Right atrium auricular region (tissue), 2 donors: ENCODE data around the gene ADIPOQ. TPM values are rescaled to one million over a fixed set of nuclear protein-coding genes. Genes with fewer than 3 reads are reported as not detected.
"Not testable (repeated sequence)": the region's sequence is repeated elsewhere in the genome, so short reads cannot be mapped to it uniquely, and the experiment has no call there.

Source experiments
- DNase-seq: peaks from one replicate; pipeline ENCODE4 v3.0.0-alpha.2; 2019; ENCODE audit warnings: low spot score
- H3K27ac ChIP-seq, 2 donors: fragments of 200-600 bp; sonication (generic); 1 replicate in 1 of 2; 2 replicates in 1 of 2; pipeline ENCODE4 v1.5.1; 2016 to 2019
- H3K27me3 ChIP-seq, 2 donors: fragments of 200-600 bp; sonication (generic); one replicate each; pipeline versions ENCODE4 v1.5.1 to v1.6.0; 2017 to 2019
- H3K36me3 ChIP-seq: fragments of 200-600 bp; sonication (generic); one replicate; pipeline ENCODE4 v1.5.1; 2016
- H3K4me1 ChIP-seq, 2 donors: fragments of 200-600 bp; sonication (generic); one replicate each; pipeline versions ENCODE4 v1.5.1 to v1.6.0; 2017 to 2019
- H3K4me3 ChIP-seq, 2 donors: fragments of 200-600 bp; sonication (generic); 1 replicate in 1 of 2; 2 replicates in 1 of 2; pipeline ENCODE4 v1.5.1; 2017 to 2019; ENCODE audit warnings: mild to moderate bottlenecking in 1 of 2, moderate library complexity in 1 of 2
- H3K9me3 ChIP-seq, 2 donors: fragments of 200-600 bp; sonication (generic); one replicate each; pipeline ENCODE4 v1.5.1; 2019
- total RNA-seq, 2 donors: library from RNA; depleted of rRNA; stranded (reverse); fragments of >200 nt; gene quantifications; one replicate each; pipeline ENCODE4 v1.1.0, GENCODE V29; 2016
- TF ChIP-seq, protein P1 (sequence below), 2 donors: fragments of 200-600 bp; sonication (generic); IDR thresholded peaks; one replicate each; pipeline ENCODE4 v1.5.1; 2019; ENCODE audit warnings: antibody characterized with exemption in 2 of 2

The ADIPOQ gene
- total RNA-seq, 2 donors from 2014 or later, result 2.4 to 19.1 TPM

DNA sequence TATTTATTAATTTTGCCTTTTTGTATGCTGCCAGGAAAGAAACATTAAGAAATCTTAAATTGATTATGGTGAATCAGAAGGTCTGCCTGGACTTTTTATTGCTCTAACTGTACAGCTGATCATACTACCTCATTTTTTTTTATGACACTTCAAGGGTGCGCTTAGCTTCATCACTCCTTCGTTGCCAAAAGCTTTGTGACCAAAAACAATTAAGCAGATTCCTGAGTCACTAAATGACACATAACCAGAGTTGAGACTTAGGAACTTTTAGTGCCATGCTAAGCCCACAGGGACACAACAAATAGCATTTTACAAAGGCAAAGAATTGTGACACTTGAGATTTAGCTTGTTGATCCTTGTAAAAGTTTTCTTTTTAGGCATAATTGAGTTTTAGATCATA, 4.9 kb downstream of the ADIPOQ start:
- Histone ChIP-seq H3K36me3 (no peaks in the 10 kb centered on the region), H3K4me1 (no peaks in the 10 kb centered on the region), H3K4me3 (no peak overlapping the region), H3K9me3 (no peaks in the 10 kb centered on the region), H3K27ac (no peak overlapping the region), H3K27me3 (no peaks in the 10 kb centered on the region)
- TF ChIP-seq, protein P1, sequence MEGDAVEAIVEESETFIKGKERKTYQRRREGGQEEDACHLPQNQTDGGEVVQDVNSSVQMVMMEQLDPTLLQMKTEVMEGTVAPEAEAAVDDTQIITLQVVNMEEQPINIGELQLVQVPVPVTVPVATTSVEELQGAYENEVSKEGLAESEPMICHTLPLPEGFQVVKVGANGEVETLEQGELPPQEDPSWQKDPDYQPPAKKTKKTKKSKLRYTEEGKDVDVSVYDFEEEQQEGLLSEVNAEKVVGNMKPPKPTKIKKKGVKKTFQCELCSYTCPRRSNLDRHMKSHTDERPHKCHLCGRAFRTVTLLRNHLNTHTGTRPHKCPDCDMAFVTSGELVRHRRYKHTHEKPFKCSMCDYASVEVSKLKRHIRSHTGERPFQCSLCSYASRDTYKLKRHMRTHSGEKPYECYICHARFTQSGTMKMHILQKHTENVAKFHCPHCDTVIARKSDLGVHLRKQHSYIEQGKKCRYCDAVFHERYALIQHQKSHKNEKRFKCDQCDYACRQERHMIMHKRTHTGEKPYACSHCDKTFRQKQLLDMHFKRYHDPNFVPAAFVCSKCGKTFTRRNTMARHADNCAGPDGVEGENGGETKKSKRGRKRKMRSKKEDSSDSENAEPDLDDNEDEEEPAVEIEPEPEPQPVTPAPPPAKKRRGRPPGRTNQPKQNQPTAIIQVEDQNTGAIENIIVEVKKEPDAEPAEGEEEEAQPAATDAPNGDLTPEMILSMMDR (IDR thresholded peaks at IDR 0.05), result no peak
- no peak for DNase-seq

DNA sequence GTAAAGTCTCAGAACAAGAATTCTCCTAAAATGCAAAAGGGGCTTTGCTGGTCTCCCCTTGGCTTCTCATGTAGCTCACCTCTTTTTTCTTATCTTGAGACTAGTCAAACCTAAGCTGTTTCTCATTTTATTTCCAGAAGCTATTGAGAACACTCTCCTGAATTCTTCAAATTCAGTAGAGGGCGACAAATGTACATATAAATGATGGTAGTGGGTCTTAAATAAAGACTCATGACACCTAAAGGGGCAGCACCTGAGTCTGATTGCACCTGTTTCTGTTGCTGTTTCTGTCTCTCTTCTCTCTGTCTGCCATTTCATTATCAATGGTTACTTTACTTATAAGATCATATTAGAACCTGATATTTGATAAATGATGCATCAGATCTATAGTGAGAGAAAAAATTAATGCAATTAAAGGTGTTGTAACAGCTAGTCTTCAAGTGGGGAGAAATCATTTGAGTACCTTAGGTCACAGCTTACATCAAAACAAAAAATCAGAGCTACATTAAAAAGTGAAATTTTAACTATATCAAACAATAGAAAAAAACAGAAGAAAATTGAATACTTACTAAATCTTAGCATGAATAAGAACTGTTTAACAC, 7.0 kb downstream of the ADIPOQ start:
- TF ChIP-seq, protein P1 (IDR thresholded peaks at IDR 0.05), result peak in 1 of 2 donors; percentile 67
- H3K27ac ChIP-seq, result no peak overlapping the region
- H3K27me3 ChIP-seq, result no peaks in the 10 kb centered on the region
- DNase-seq, result no peak
- H3K4me3 ChIP-seq, result no peak overlapping the region
- H3K4me1 ChIP-seq, result no peaks in the 10 kb centered on the region
- H3K9me3 ChIP-seq, result no peaks in the 10 kb centered on the region
- no peaks in the 10 kb centered on the region for H3K36me3 ChIP-seq

DNA sequence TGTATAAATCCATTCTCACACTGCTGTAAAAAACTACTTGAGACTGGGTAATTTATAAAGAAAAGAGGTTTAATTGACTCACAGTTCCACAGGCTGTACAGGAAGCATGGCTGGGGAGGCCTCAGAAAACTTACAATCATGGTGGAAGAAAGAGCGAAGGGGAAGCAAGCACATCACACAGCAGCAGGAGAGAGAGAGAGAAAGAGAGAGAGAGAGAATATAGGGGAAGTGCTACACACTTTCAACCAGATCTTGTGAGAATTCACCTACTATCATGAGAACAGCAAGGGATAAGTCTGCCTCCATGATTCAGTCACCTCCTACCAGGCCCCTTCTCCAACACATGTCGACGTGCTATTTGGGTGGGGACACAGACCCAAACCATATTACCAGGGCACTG, 9.3 kb downstream of the ADIPOQ start:
- H3K4me1 ChIP-seq, H3K36me3 ChIP-seq, H3K4me3 ChIP-seq, H3K27me3 ChIP-seq, H3K9me3 ChIP-seq, DNase-seq, H3K27ac ChIP-seq: not testable (repeated sequence)

DNA sequence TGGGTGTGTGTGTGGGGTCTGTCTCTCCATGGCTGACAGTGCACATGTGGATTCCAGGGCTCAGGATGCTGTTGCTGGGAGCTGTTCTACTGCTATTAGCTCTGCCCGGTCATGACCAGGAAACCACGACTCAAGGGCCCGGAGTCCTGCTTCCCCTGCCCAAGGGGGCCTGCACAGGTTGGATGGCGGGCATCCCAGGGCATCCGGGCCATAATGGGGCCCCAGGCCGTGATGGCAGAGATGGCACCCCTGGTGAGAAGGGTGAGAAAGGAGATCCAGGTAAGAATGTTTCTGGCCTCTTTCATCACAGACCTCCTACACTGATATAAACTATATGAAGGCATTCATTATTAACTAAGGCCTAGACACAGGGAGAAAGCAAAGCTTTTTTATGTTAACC, 10.5 kb downstream of the ADIPOQ start:
- no peaks in the 10 kb centered on the region for H3K36me3 ChIP-seq
- no peak for DNase-seq
- no peaks in the 10 kb centered on the region for H3K4me1 ChIP-seq
- no peak overlapping the region for H3K27ac ChIP-seq
- TF ChIP-seq, protein P1 (IDR thresholded peaks at IDR 0.05), result no peak
- H3K4me3 ChIP-seq, result no peak overlapping the region
- H3K27me3 ChIP-seq, result no peaks in the 10 kb centered on the region
- H3K9me3 ChIP-seq, result peaks cover 0 to 1% of the 10 kb centered on the region in 2 donors

DNA sequence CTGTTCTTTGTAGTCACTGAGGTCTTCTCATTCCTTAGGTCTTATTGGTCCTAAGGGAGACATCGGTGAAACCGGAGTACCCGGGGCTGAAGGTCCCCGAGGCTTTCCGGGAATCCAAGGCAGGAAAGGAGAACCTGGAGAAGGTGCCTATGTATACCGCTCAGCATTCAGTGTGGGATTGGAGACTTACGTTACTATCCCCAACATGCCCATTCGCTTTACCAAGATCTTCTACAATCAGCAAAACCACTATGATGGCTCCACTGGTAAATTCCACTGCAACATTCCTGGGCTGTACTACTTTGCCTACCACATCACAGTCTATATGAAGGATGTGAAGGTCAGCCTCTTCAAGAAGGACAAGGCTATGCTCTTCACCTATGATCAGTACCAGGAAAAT, 11.6 kb downstream of the ADIPOQ start:
- no peaks in the 10 kb centered on the region for H3K36me3 ChIP-seq
- H3K9me3 ChIP-seq, result peaks cover 0 to 8% of the 10 kb centered on the region in 2 donors
- no peaks in the 10 kb centered on the region for H3K27me3 ChIP-seq
- no peak overlapping the region for H3K27ac ChIP-seq
- no peak overlapping the region for H3K4me3 ChIP-seq
- H3K4me1 ChIP-seq, result no peaks in the 10 kb centered on the region
- TF ChIP-seq, protein P1 (IDR thresholded peaks at IDR 0.05), result no peak
- DNase-seq, result no peak

DNA sequence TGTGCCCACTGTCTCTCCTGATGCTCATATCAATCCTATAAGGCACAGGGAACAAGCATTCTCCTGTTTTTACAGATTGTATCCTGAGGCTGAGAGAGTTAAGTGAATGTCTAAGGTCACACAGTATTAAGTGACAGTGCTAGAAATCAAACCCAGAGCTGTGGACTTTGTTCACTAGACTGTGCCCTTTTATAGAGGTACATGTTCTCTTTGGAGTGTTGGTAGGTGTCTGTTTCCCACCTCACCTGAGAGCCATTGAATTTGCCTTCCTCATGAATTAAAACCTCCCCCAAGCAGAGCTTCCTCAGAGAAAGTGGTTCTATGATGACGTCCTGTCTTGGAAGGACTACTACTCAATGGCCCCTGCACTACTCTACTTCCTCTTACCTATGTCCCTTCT, 12.4 kb downstream of the ADIPOQ start:
- Histone ChIP-seq H3K9me3 (peaks cover 0 to 8% of the 10 kb centered on the region in 2 donors), H3K27me3 (no peaks in the 10 kb centered on the region), H3K36me3 (no peaks in the 10 kb centered on the region), H3K4me1 (no peaks in the 10 kb centered on the region), H3K27ac (no peak overlapping the region), H3K4me3 (no peak overlapping the region)
- DNase-seq, result no peak
- TF ChIP-seq, protein P1 (IDR thresholded peaks at IDR 0.05), result no peak
